Medulla oblongata (tissue), 1 donor: Measurements from ENCODE around the gene EPN2.
"Not testable (repeated sequence)": the region's sequence is repeated elsewhere in the genome, so short reads cannot be mapped to it uniquely, and the experiment has no call there.

Experiments
- DNase-seq: peaks from one replicate; pipeline ENCODE4 v3.0.0-alpha.2; 2015; ENCODE audit errors: extremely low spot score

The EPN2 gene

GRCh38 chr17:19268611-19269010, 31.4 kb downstream of the EPN2 start:
- no peak for DNase-seq

- DNase-seq = no peak
Observed at GRCh38 chr17:19269106-19269505, 31.9 kb downstream of the EPN2 start.

GRCh38 chr17:19269641-19270040, 32.5 kb downstream of the EPN2 start:
- DNase-seq = no peak

GRCh38 chr17:19270347-19270703, 33.2 kb downstream of the EPN2 start:
- no peak for DNase-seq

GRCh38 chr17:19270704-19271611, 33.8 kb downstream of the EPN2 start:
- no peak for DNase-seq

GRCh38 chr17:19271780-19272357, 34.7 kb downstream of the EPN2 start:
- DNase-seq = no peak

GRCh38 chr17:19273731-19274130, 36.6 kb downstream of the EPN2 start:
- peak; percentile 67 for DNase-seq

- no peak for DNase-seq
Observed at GRCh38 chr17:19274893-19275292, 37.7 kb downstream of the EPN2 start.

- no peak for DNase-seq
Observed at GRCh38 chr17:19275457-19276127, 38.4 kb downstream of the EPN2 start.

- DNase-seq = not testable (repeated sequence)
Observed at GRCh38 chr17:19278284-19278683, 41.1 kb downstream of the EPN2 start.

- DNase-seq = no peak
Observed at GRCh38 chr17:19278729-19279128, 41.6 kb downstream of the EPN2 start.

GRCh38 chr17:19281161-19281560, 44.0 kb downstream of the EPN2 start:
- DNase-seq = no peak

- no peak for DNase-seq
Observed at GRCh38 chr17:19284005-19284959, 47.1 kb downstream of the EPN2 start.

GRCh38 chr17:19285213-19285900, 48.2 kb downstream of the EPN2 start:
- DNase-seq = no peak

- DNase-seq = no peak
Observed at GRCh38 chr17:19286751-19287341, 49.7 kb downstream of the EPN2 start.

GRCh38 chr17:19287651-19288050, 50.5 kb downstream of the EPN2 start:
- no peak for DNase-seq

- no peak for DNase-seq
Observed at GRCh38 chr17:19288453-19288852, 51.3 kb downstream of the EPN2 start.

GRCh38 chr17:19290066-19290705, 53.0 kb downstream of the EPN2 start:
- DNase-seq = no peak

- DNase-seq = no peak
Observed at GRCh38 chr17:19291646-19292376, 54.6 kb downstream of the EPN2 start.

- DNase-seq = no peak
Observed at GRCh38 chr17:19292377-19292711, 55.2 kb downstream of the EPN2 start.
